ENCODE data around the gene C16orf74. TPM values are rescaled to one million over a fixed set of nuclear protein-coding genes. Genes with fewer than 3 reads are reported as not detected.

Gene C16orf74
- polyA plus RNA-seq, 1 donor (not counting 4 experiments of a cell fraction or from before 2014, with no cell fraction given): 35.3 TPM

- H3K79me2 ChIP-seq (ENCODE audit: control insufficient read depth, insufficient read depth, low read length): no peaks in the 10 kb centered on the region
- dilution Hi-C loops (cut with MboI; ENCODE audit: extremely low pct_ligation_motif_present, low sequenced_read_pairs): no loop called here
Measured at GRCh38 chr16:85767531-85767930, 16.6 kb upstream of the C16orf74 start.

GRCh38 chr16:85765767-85766166, 14.9 kb upstream of the C16orf74 start:
- H3K27me3 ChIP-seq (ENCODE audit: control insufficient read depth, extremely low read depth, insufficient read depth, low read length): no peaks in the 10 kb centered on the region
- H3K4me3 ChIP-seq (ENCODE audit: control insufficient read depth in 2 of 3, extremely low read depth in 1 of 3, insufficient read depth in 2 of 3, low read depth in 1 of 3, low read length in 3 of 3): no peak overlapping the region
- peaks cover 17% of the 10 kb centered on the region for H3K4me1 ChIP-seq (ENCODE audit: control insufficient read depth, extremely low read depth, insufficient read depth, low read length)
- FAIRE-seq (no peak), DNase-seq (ENCODE audit: low read depth, low spot score) (no peak)
- TF ChIP-seq EZH2 (IDR thresholded peaks at IDR 0.05; ENCODE audit: low read length): no peak
- TF ChIP-seq, protein P1, sequence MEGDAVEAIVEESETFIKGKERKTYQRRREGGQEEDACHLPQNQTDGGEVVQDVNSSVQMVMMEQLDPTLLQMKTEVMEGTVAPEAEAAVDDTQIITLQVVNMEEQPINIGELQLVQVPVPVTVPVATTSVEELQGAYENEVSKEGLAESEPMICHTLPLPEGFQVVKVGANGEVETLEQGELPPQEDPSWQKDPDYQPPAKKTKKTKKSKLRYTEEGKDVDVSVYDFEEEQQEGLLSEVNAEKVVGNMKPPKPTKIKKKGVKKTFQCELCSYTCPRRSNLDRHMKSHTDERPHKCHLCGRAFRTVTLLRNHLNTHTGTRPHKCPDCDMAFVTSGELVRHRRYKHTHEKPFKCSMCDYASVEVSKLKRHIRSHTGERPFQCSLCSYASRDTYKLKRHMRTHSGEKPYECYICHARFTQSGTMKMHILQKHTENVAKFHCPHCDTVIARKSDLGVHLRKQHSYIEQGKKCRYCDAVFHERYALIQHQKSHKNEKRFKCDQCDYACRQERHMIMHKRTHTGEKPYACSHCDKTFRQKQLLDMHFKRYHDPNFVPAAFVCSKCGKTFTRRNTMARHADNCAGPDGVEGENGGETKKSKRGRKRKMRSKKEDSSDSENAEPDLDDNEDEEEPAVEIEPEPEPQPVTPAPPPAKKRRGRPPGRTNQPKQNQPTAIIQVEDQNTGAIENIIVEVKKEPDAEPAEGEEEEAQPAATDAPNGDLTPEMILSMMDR (optimal IDR thresholded peaks at IDR 0.05 in 1 of 3, IDR thresholded peaks at IDR 0.05 in 1 of 3, conservative IDR thresholded peaks at IDR 0.05 in 1 of 3; ENCODE audit: extremely low read depth in 1 of 3, insufficient read depth in 2 of 3, low read length in 3 of 3): no peak
- no peak overlapping the region for H3K27ac ChIP-seq (ENCODE audit: control insufficient read depth, insufficient read depth, low read length)
- dilution Hi-C loops (cut with MboI; ENCODE audit: extremely low pct_ligation_motif_present, low sequenced_read_pairs): no loop called here
- H3K9me3 ChIP-seq (ENCODE audit: control insufficient read depth, low read depth, low read length): no peaks in the 10 kb centered on the region
- no peaks in the 10 kb centered on the region for H4K20me1 ChIP-seq (ENCODE audit: control insufficient read depth, extremely low read depth, insufficient read depth, low read length)
- no peaks in the 10 kb centered on the region for H3K36me3 ChIP-seq (ENCODE audit: control insufficient read depth in 2 of 2, extremely low read depth in 1 of 2, insufficient read depth in 2 of 2, low read length in 2 of 2)
- no peak overlapping the region for H3K9ac ChIP-seq (ENCODE audit: control insufficient read depth, extremely low read depth, insufficient read depth, low read length)
- H2AFZ ChIP-seq (ENCODE audit: control insufficient read depth, low read length): no peak overlapping the region
- no peak overlapping the region for H3K4me2 ChIP-seq (ENCODE audit: control insufficient read depth, extremely low read depth, insufficient read depth, low read depth, low read length)
- no peaks in the 10 kb centered on the region for H3K79me2 ChIP-seq (ENCODE audit: control insufficient read depth, insufficient read depth, low read length)
- H3K9me1 ChIP-seq (ENCODE audit: control insufficient read depth, extremely low read depth, insufficient read depth, low read length): no peaks in the 10 kb centered on the region

More at GRCh38 chr16:85767531-85767930, 16.6 kb upstream of the C16orf74 start:
- no peak overlapping the region for H3K9ac ChIP-seq (ENCODE audit: control insufficient read depth, extremely low read depth, insufficient read depth, low read length)
- H2AFZ ChIP-seq (ENCODE audit: control insufficient read depth, low read length): no peak overlapping the region
- no peaks in the 10 kb centered on the region for H3K9me3 ChIP-seq (ENCODE audit: control insufficient read depth, low read depth, low read length)
- H3K36me3 ChIP-seq (ENCODE audit: control insufficient read depth in 2 of 2, extremely low read depth in 1 of 2, insufficient read depth in 2 of 2, low read length in 2 of 2): no peaks in the 10 kb centered on the region
- no peaks in the 10 kb centered on the region for H4K20me1 ChIP-seq (ENCODE audit: control insufficient read depth, extremely low read depth, insufficient read depth, low read length)
- no peaks in the 10 kb centered on the region for H3K9me1 ChIP-seq (ENCODE audit: control insufficient read depth, extremely low read depth, insufficient read depth, low read length)
- DNase-seq (ENCODE audit: low read depth, low spot score) (no peak), FAIRE-seq (peak; percentile 96)
- H3K4me3 ChIP-seq (ENCODE audit: control insufficient read depth in 2 of 3, extremely low read depth in 1 of 3, insufficient read depth in 2 of 3, low read depth in 1 of 3, low read length in 3 of 3): peak overlapping the region in 1 of 3 experiments; percentile 26
- H3K27me3 ChIP-seq (ENCODE audit: control insufficient read depth, extremely low read depth, insufficient read depth, low read length): no peaks in the 10 kb centered on the region
- peak overlapping the region; percentile 69 for H3K27ac ChIP-seq (ENCODE audit: control insufficient read depth, insufficient read depth, low read length)
- TF ChIP-seq, protein P1 (optimal IDR thresholded peaks at IDR 0.05 in 1 of 3, IDR thresholded peaks at IDR 0.05 in 1 of 3, conservative IDR thresholded peaks at IDR 0.05 in 1 of 3; ENCODE audit: extremely low read depth in 1 of 3, insufficient read depth in 2 of 3, low read length in 3 of 3): no peak
- no peak for TF ChIP-seq EZH2 (IDR thresholded peaks at IDR 0.05; ENCODE audit: low read length)
- peaks cover 17% of the 10 kb centered on the region for H3K4me1 ChIP-seq (ENCODE audit: control insufficient read depth, extremely low read depth, insufficient read depth, low read length)
- H3K4me2 ChIP-seq (ENCODE audit: control insufficient read depth, extremely low read depth, insufficient read depth, low read depth, low read length): peak overlapping the region; percentile 77

All from keratinocyte (primary cell).